Measurements from ENCODE around the gene RUVBL2. TPM values are rescaled to one million over a fixed set of nuclear protein-coding genes. Genes with fewer than 3 reads are reported as not detected.

The RUVBL2 gene
- total RNA-seq, 2 experiments from 2014 or later, result 175 to 176 TPM

GRCh38 chr19:48966541-48967345 lies 26.9 kb upstream of the RUVBL2 start:
- Mint-ChIP-seq H3K27me3 (no peaks in the 10 kb centered on the region), H3K27ac (peak overlapping the region; percentile 100), H3K9me3 (no peaks in the 10 kb centered on the region), H3K36me3 (ENCODE audit: low read depth) (peaks cover 43% of the 10 kb centered on the region), H3K4me1 (ENCODE audit: low read depth) (peaks cover 48% of the 10 kb centered on the region), H3K4me3 (peak overlapping the region; percentile 98)
- ChIA-PET CTCF (interaction anchor here (0.8 to 3.8 kb wide), 7 partner anchors 9 to 171 kb away, joined by 3 to 17 read pairs (median 5); partner anchors contain the start of genes GYS1 and RUVBL2), POLR2A (interaction anchor here (0.9 to 6.2 kb wide), 14 partner anchors 11 to 179 kb away, joined by 3 to 53 read pairs (median 4); partner anchors contain the start of genes BAX, GYS1, PPP1R15A and RUVBL2)
- no peak for DNase-seq
- ATAC-seq, result no peak
- TF ChIP-seq CTCF (IDR thresholded peaks at IDR 0.05), result no peak
- intact Hi-C loops (cut with micrococcal nuclease), result loop anchor here (5.0 to 10.0 kb wide), 2 partner anchors 92 to 169 kb away; partner anchors contain the start of gene PPP1R15A

DNA sequence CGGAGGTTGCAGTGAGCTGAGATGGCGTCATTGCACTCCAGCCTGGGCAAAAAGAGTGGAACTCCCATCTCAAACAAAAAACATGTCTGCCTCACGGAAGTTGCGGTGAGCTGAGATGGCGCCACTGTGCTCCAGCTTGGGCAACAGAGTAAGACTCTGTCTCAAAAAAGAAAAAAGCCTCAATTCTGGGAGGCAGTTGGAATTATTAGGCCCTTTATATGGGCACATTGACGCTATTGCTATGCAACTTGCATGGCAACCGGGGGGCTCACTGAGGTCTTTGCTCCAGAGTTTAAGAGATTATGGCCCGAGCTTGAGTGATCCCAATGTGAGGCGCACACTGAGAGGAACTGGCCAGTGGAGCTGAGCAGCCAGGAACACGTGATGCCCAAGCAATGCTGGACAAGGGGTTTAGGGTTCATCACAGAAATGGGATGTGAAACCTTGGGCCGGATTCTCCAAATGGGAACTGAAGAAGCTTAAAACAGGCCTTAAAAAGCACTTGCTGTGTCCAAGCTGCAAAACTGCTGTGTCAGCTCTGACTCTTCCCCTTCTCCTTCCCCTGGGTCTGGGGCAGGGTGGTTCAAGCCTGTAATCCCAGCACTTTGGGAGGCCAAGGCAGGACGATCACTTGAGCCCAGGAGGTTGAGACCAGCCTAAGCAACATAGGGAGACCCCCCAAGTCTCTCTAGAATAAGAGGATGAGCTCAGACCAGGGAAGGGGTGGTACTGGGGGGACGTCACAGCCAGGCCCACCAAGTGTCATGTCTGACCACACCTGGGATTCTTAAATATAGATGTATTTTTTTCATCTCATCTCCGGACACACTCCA lies 26.1 kb upstream of the RUVBL2 start:
- DNase-seq, result no peak
- H3K36me3 Mint-ChIP-seq (ENCODE audit: low read depth), result peaks cover 40% of the 10 kb centered on the region
- no peaks in the 10 kb centered on the region for H3K9me3 Mint-ChIP-seq
- peaks cover 40% of the 10 kb centered on the region for H3K4me1 Mint-ChIP-seq (ENCODE audit: low read depth)
- peak overlapping the region; percentile 98 for H3K4me3 Mint-ChIP-seq
- intact Hi-C loops (cut with micrococcal nuclease), result loop anchor here (5.0 to 10.0 kb wide), 2 partner anchors 93 to 170 kb away; partner anchors contain the start of gene PPP1R15A
- TF ChIP-seq CTCF (IDR thresholded peaks at IDR 0.05), result no peak
- ChIA-PET POLR2A (interaction anchor here (0.6 to 6.2 kb wide), 13 partner anchors 10 to 926 kb away, joined by 3 to 53 read pairs (median 6); partner anchors contain the start of genes BAX, GYS1, NUCB1 and PPP1R15A), CTCF (interaction anchor here (1.0 to 3.8 kb wide), 6 partner anchors 8 to 172 kb away, joined by 3 to 17 read pairs (median 6); partner anchors contain the start of genes GYS1, HSD17B14 and RUVBL2)
- ATAC-seq, result no peak
- H3K27me3 Mint-ChIP-seq, result no peaks in the 10 kb centered on the region
- H3K27ac Mint-ChIP-seq, result peak overlapping the region; percentile 100

- no peak for ATAC-seq
- ChIA-PET CTCF (interaction anchor here (1.0 to 3.8 kb wide), 4 partner anchors 9 to 173 kb away, joined by 3 to 17 read pairs (median 8); partner anchors contain the start of genes GYS1, HSD17B14 and RUVBL2), POLR2A (interaction anchor here (0.6 to 6.2 kb wide), 10 partner anchors 10 to 173 kb away, joined by 3 to 53 read pairs (median 6); partner anchors contain the start of genes BAX, GYS1, NUCB1 and PPP1R15A)
- Mint-ChIP-seq H3K27me3 (no peaks in the 10 kb centered on the region), H3K27ac (peak overlapping the region; percentile 100), H3K36me3 (ENCODE audit: low read depth) (peaks cover 43% of the 10 kb centered on the region), H3K4me3 (peak overlapping the region; percentile 98), H3K4me1 (ENCODE audit: low read depth) (peaks cover 36% of the 10 kb centered on the region), H3K9me3 (no peaks in the 10 kb centered on the region)
- intact Hi-C loops (cut with micrococcal nuclease), result loop anchor here (5.0 to 10.0 kb wide), 2 partner anchors 93 to 171 kb away; partner anchors contain the start of gene PPP1R15A
- no peak for DNase-seq
- TF ChIP-seq CTCF (IDR thresholded peaks at IDR 0.05), result no peak
Measured at GRCh38 chr19:48968179-48968661, 25.5 kb upstream of the RUVBL2 start.

GRCh38 chr19:48968813-48969218 lies 24.9 kb upstream of the RUVBL2 start:
- DNase-seq (no peak), ATAC-seq (no peak)
- TF ChIP-seq CTCF (IDR thresholded peaks at IDR 0.05), result no peak
- intact Hi-C loops (cut with micrococcal nuclease), result loop anchor here (5.0 to 10.0 kb wide), 2 partner anchors 94 to 172 kb away; partner anchors contain the start of gene PPP1R15A
- peaks cover 32% of the 10 kb centered on the region for H3K4me1 Mint-ChIP-seq (ENCODE audit: low read depth)
- H3K27me3 Mint-ChIP-seq, result no peaks in the 10 kb centered on the region
- H3K27ac Mint-ChIP-seq, result peak overlapping the region; percentile 16
- no peak overlapping the region for H3K4me3 Mint-ChIP-seq
- peaks cover 43% of the 10 kb centered on the region for H3K36me3 Mint-ChIP-seq (ENCODE audit: low read depth)
- no peaks in the 10 kb centered on the region for H3K9me3 Mint-ChIP-seq
- ChIA-PET POLR2A (interaction anchor here (4.1 to 6.2 kb wide), 2 partner anchors 25 to 95 kb away, joined by 18 to 53 read pairs; partner anchors contain the start of genes GYS1, PPP1R15A and RUVBL2), CTCF (interaction anchor here (2.6 to 3.8 kb wide), 2 partner anchors 24 to 68 kb away, joined by 13 to 17 read pairs; partner anchors contain the start of genes GYS1, NUCB1 and RUVBL2)

All from activated CD8-positive, alpha-beta T cell treated with anti-CD3 and anti-CD28 coated beads for 36 hours (primary cell).